Memory B cell (primary cell): ENCODE results near the gene CIAO2A.
"Not testable (repeated sequence)": the region's sequence is repeated elsewhere in the genome, so short reads cannot be mapped to it uniquely, and the experiment has no call there.

ENCODE experiments used
- ATAC-seq: fragments of 150-1000 bp; cut with Tn5 transposase; 2 replicates; pipeline ENCODE4 v1.10.0; 2021; ENCODE audit warnings: low read depth, mild to moderate bottlenecking, moderate library complexity
- DNase-seq, 2 donors: peaks; one replicate each; pipeline ENCODE4 v3.0.0; 2022; ENCODE audit warnings: low spot score in 2 of 2
- H3K27ac Mint-ChIP-seq: one replicate; pipeline ENCODE4 v1.8.0; 2022; ENCODE audit warnings: mild to moderate bottlenecking, moderate library complexity, mixed read lengths
- H3K27me3 Mint-ChIP-seq: one replicate; pipeline ENCODE4 v1.8.0; 2022; ENCODE audit warnings: mixed read lengths
- H3K36me3 Mint-ChIP-seq: one replicate; pipeline ENCODE4 v1.8.0; 2022; ENCODE audit warnings: mild to moderate bottlenecking, mixed read lengths
- H3K4me1 Mint-ChIP-seq: one replicate; pipeline ENCODE4 v1.8.0; 2022; ENCODE audit warnings: mixed read lengths
- H3K4me3 Mint-ChIP-seq: one replicate; pipeline ENCODE4 v1.8.0; 2022; ENCODE audit warnings: mild to moderate bottlenecking, moderate library complexity, mixed read lengths
- H3K9me3 Mint-ChIP-seq: one replicate; pipeline ENCODE4 v1.8.0; 2022; ENCODE audit warnings: mixed read lengths

Gene CIAO2A

DNA sequence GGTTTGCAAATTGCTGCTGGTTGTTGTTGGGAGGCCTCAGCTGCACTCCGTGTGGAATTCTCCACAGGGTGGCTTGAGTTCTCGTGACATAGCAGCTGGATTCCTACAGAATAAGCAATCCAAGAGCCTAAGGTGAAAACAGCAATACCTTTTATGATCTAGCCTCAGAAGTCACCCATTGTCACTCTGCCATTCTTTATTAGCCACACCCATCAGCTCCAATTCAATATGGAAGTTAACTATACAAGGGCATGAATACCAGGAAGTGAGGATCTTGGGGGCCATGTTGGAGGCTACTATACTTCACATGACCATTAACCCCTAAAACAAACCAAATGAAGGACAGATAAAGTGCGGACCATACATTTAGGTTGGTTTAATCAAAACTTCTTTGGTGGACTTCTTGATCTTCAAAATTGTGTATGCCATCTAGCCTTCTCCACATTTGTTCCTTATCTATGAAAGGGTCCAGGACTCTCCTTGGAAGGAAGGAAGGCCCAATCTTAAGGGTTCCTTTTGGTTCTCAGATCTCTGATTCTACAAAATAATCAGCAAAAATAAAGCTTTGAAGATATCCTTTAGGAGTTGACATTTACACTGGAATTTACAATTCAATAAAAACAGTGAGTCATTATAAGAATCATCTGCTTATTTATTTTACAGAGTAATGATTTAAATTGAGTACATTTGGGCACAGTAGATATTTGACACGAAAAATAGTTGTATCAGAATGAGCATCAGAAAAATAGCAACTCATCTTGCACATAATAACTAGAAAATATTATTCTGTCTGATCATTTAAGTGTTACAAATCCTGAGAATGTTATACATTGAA, 21.5 kb downstream of the CIAO2A start:
- H3K36me3 Mint-ChIP-seq = peaks cover 17% of the 10 kb centered on the region
- H3K27me3 Mint-ChIP-seq = no peaks in the 10 kb centered on the region
- H3K9me3 Mint-ChIP-seq = no peaks in the 10 kb centered on the region
- H3K4me3 Mint-ChIP-seq = no peak overlapping the region
- ATAC-seq (no peak), DNase-seq (no peak)
- peaks cover 18% of the 10 kb centered on the region for H3K4me1 Mint-ChIP-seq
- H3K27ac Mint-ChIP-seq = peak overlapping the region; percentile 35

DNA sequence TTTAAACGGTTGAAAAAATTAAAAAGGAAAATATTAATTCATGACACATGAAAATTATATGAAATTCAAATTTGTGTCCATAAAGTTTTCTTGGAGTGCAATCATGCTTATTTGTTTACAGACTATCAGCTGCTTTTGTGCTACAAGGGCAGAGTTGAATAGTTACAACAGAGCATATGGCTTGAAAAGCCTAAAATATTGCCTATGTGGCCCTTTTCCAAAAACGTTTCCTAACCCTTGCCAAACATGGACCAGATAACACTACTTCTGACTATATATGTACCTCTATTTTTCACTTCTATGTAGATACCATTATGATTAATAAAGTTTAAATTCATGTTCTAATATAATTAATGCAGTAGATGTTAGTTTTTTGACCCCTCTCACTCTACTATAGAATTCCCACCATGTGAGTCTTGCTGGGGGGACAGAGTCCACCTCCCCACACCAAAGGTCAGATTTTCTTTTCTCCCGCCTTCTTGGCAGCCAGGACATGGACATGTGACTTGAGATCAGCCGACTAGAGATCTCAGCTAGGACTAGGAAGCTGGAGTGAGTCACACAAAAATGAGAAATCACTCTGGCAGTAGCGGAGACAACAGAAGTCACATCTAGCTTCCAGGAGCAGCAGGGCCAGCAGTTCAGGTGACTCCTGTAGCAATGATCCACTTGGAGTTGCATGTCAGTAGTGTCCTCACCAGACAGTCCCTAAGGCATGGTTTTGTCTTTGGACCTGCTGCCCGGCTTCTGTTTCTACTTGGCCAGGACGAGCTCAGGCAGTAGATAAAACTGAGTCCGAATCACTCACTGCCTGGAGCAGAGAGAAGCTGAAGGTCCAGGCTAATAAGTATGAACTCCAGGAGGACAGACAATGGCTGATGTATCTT, 22.4 kb downstream of the CIAO2A start:
- Mint-ChIP-seq H3K36me3 (peaks cover 16% of the 10 kb centered on the region), H3K4me3 (no peak overlapping the region), H3K9me3 (no peaks in the 10 kb centered on the region), H3K27ac (peak overlapping the region; percentile 35), H3K4me1 (peaks cover 18% of the 10 kb centered on the region), H3K27me3 (no peaks in the 10 kb centered on the region)
- DNase-seq = no peak
- no peak for ATAC-seq

DNA sequence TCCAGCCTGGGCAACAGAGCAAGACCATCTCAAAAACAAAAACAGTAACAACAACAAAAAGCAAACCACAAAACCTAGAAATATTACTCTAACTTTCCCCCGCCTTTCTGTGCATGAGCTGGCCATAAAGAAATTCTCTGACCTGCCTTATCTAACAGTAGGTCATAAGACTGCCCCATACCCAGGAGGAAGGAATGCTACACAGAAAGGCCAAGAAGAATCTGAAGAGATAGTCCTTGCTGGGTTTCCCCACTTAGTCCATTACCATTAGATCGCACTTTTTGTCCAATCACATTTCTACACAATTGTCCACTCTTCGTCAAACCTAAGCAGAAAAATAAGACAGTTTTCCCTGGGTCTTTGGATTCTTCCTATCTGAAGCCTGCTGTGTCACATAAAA, 23.5 kb downstream of the CIAO2A start:
- ATAC-seq = no peak
- Mint-ChIP-seq H3K4me1 (peaks cover 15% of the 10 kb centered on the region), H3K9me3 (no peaks in the 10 kb centered on the region), H3K27me3 (no peaks in the 10 kb centered on the region), H3K27ac (peak overlapping the region; percentile 81), H3K4me3 (no peak overlapping the region), H3K36me3 (peaks cover 13% of the 10 kb centered on the region)
- DNase-seq = no peak

DNA sequence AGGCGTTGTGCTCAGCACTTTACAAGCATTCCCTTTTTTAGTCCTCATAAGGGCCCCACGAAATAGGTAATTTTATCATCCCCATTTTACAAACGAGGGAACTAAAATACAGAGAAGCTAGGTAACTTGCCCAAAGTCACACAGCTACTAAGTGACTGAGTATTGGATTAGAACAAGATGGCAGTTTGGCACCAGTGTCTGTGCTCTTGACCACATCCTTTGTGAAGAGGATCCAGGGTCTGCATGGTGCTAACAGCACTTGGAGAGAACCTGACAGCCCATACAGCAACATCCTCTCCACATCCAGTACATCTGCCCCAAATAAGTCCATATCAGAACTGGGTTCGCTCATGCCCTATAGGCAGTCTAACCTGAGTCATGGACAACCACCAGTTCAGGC, 25.5 kb downstream of the CIAO2A start:
- Mint-ChIP-seq H3K4me1 (peaks cover 15% of the 10 kb centered on the region), H3K36me3 (peaks cover 9% of the 10 kb centered on the region), H3K27me3 (no peaks in the 10 kb centered on the region), H3K9me3 (no peaks in the 10 kb centered on the region), H3K4me3 (no peak overlapping the region), H3K27ac (peak overlapping the region; percentile 11)
- DNase-seq (no peak), ATAC-seq (no peak)

DNA sequence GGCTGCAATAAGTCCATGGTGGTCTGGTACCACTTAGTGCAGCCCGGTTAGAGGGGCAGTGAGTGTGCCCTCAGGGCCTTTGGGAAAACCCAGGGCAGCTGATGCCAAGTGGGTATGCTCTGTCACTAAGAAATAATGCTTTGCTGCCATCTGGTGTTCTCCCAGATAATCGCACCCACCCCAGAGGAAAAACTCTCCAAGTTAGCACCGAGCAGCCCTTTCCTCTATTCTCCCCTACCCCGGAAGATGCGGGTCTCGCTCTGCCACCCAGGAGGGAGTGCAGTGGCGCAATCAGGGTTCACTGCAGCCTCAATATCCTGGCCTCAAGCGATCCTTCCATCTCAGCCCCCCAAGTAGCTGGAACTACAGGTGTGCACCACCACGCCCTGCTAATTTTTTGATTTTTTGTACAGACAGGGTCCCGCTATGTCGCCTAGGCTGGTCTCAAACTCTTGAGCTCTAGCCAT, 26.0 kb downstream of the CIAO2A start:
- Mint-ChIP-seq H3K27ac (peak overlapping the region; percentile 11), H3K9me3 (no peaks in the 10 kb centered on the region), H3K27me3 (no peaks in the 10 kb centered on the region), H3K4me3 (no peak overlapping the region), H3K36me3 (peaks cover 9% of the 10 kb centered on the region), H3K4me1 (peaks cover 15% of the 10 kb centered on the region)
- ATAC-seq (peak; percentile 81), DNase-seq (peak; percentile 72 to 75)

DNA sequence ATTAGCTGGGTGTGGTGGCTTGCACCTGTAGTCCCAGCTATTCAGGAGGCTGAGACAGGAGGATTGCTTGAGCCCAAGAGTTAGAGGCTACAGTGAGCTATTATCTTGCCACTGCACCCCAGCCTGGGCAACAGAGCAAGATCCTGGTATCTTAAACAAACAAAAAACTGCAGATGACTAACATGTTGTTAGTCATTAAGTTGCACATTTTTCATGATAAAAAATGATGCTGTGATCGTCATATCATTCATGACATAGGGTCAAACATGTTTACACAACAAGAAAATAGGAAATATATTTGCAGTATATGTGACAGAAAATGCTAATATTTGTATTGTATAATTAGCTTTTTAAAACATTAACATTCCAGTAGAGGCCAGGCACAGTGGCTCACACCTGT, 27.2 kb downstream of the CIAO2A start:
- Mint-ChIP-seq H3K36me3 (peaks cover 2% of the 10 kb centered on the region), H3K4me3 (no peak overlapping the region), H3K4me1 (peaks cover 15% of the 10 kb centered on the region), H3K9me3 (no peaks in the 10 kb centered on the region), H3K27me3 (no peaks in the 10 kb centered on the region), H3K27ac (no peak overlapping the region)
- ATAC-seq (no peak), DNase-seq (no peak)

DNA sequence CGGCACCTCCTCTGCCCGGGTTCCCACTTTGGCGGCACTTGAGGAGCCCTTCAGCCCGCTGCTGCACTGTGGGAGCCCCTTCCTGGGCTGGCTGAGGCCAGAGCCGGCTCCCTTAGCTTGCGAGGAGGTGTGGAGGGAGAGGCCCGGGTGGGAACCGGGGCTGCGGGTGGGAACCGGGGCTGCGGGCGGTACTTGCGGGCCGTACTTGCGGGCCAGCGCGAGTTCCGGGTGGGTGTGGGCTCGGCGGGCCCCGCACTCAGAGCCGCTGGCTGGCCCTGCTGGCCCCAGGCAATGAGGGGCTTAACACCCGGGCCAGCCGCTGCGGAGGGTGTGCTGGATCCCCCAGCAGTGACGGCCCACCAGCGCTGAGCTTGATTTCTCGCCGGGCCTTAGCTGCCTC, 32.9 kb downstream of the CIAO2A start:
- H3K9me3 Mint-ChIP-seq = no peaks in the 10 kb centered on the region
- H3K27me3 Mint-ChIP-seq = no peaks in the 10 kb centered on the region
- DNase-seq (no peak), ATAC-seq (no peak)
- no peak overlapping the region for H3K4me3 Mint-ChIP-seq
- H3K27ac Mint-ChIP-seq = no peak overlapping the region
- H3K4me1 Mint-ChIP-seq = no peaks in the 10 kb centered on the region
- no peaks in the 10 kb centered on the region for H3K36me3 Mint-ChIP-seq

DNA sequence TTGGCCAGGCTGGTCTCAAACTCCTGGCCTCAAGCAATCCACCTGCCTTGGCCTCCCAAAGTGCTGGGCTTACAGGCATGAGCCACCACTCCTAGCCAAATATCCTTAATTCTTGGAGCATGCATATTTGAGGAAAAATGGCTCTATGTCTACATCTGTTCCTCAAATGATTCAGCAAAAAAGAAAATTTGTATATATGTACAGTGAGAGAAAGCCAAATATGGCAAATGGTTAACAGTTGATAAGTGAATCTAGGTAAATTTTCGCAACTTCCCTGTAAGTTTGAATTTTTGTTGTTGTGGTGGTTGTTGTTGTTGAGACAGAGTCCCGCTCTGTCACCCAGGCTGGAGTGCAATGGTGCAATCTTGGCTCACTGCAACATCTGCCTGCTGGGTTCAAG, 34.5 kb downstream of the CIAO2A start:
- not testable (repeated sequence) for H3K27me3 Mint-ChIP-seq, H3K9me3 Mint-ChIP-seq, H3K36me3 Mint-ChIP-seq, ATAC-seq, H3K4me3 Mint-ChIP-seq, H3K4me1 Mint-ChIP-seq, H3K27ac Mint-ChIP-seq, DNase-seq

DNA sequence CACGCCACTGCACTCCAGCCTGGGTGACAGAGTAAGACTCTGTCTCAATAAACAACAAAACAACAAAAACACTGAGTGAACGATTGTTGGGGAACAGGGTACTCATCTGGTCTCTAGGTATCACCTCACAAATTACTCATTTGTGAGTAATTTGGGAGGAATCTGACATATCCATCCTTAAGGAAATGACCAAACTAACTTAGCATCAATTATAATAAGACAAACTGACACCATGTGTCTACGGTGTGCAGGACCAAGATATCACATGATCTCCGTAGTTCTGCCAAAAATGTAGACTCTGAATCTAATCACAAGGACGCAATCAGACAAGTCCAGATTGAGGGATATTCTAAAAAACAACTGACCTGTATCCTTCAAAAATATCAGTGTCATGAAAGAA, 35.4 kb downstream of the CIAO2A start:
- Mint-ChIP-seq H3K4me1 (no peaks in the 10 kb centered on the region), H3K36me3 (no peaks in the 10 kb centered on the region), H3K9me3 (no peaks in the 10 kb centered on the region), H3K4me3 (no peak overlapping the region), H3K27me3 (no peaks in the 10 kb centered on the region), H3K27ac (no peak overlapping the region)
- no peak for ATAC-seq
- DNase-seq = no peak

DNA sequence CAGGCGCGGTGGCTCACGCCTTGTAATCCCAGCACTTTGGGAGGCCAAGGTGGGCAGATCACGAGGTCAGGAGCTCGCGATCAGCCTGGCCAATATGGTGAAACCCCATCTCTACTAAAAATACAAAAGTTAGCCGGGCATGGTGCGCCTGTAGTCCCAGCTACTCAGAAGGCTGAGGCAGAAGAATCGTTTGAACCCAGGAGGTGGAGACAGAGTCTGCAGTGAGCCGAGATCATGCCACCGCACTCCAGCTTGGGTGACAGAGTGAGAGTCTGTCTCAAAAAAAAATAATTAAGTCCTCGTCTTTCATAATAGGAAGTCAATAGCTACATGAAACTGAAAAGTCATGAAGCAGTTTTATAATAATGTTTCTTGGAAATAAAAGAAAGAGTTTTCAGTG, 40.0 kb downstream of the CIAO2A start:
- not testable (repeated sequence) for ATAC-seq, H3K36me3 Mint-ChIP-seq, H3K4me3 Mint-ChIP-seq, H3K27ac Mint-ChIP-seq, H3K27me3 Mint-ChIP-seq, H3K9me3 Mint-ChIP-seq, DNase-seq, H3K4me1 Mint-ChIP-seq

DNA sequence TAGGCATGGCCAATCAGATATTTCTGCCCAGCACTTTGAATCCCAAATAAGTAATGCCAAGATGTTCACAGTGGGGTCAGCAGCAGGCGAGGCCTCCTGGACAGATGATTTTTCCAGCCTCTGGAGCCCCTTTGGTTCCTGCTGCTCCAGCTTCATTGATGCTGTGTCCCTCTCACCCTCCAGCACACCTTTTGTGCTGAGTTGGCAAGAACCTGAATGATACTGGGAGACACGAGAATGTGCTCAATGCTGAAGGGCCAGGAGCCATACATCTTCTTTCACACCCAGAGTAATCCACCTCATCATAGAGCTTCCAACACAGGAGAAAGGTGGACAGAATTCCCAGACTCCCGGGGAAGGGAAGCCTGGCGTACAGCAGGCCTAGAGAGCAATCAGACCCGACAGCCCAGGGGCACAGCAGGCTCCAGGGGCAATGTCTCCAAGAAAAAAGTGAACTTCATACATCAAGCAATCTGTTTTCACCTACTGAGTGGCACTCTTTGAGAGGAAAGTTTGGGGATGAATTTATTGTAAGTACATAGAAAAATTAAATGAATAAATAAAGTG, 40.6 kb downstream of the CIAO2A start:
- Mint-ChIP-seq H3K4me1 (peaks cover 12% of the 10 kb centered on the region), H3K9me3 (no peaks in the 10 kb centered on the region), H3K27ac (no peak overlapping the region), H3K4me3 (no peak overlapping the region), H3K27me3 (no peaks in the 10 kb centered on the region), H3K36me3 (no peaks in the 10 kb centered on the region)
- DNase-seq (no peak), ATAC-seq (no peak)

DNA sequence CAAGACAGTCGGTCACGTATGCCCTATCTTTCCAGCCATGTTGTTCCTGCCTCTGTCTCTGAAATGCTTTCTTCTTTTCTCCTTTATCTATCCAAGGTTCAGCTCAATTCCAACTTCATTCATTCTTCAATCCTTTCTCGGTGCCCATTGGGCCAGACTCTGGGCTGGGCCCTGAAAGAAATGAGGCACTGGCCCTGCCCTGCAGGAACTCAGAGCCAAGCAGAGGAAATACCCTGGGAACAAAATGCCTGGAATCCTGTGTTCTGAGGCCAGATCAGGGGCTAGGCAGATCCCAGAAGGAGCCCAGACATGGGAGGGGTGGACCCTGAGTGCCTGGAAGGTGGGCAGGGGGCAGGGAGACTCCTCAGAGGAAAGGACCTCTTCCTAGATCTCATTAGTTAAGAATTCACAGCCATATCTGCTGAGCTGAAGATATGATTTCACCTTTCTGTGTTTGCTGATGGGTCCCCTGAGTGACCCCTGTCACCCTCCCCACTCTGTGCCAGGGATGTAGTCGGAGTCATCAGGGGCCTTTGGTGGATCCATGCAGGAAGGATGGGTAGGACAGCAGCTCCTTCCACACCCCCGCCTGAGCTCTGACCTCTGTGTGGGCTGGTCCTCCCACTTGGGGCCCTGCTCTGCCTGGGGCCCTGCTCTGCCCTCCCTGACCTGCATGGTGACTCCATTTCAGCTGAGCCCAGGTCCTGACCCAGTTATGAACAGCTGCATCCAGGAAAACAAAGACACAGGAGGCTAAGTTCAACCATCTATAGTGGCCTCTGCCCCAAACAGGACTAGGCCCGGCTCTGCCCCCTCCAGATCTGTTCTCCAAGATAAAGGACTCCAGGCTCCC, 42.0 kb downstream of the CIAO2A start:
- Mint-ChIP-seq H3K27ac (no peak overlapping the region), H3K36me3 (no peaks in the 10 kb centered on the region), H3K4me1 (peaks cover 19% of the 10 kb centered on the region), H3K27me3 (no peaks in the 10 kb centered on the region), H3K4me3 (no peak overlapping the region), H3K9me3 (no peaks in the 10 kb centered on the region)
- no peak for DNase-seq
- ATAC-seq = no peak

DNA sequence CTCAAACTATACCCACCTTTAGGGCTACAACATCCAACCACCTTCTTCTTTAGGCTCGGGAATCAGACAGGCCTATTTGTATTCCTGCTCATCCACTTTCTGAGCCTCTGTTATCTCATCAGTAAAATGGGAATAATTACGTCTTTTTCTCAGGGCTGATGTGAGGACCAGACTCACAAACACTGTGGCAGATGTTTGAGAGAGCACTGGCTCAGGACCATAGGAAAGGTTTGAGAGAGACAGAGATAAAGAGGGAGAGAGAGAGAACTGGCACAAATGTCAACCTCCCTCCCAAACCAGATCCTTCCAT, 42.6 kb downstream of the CIAO2A start:
- Mint-ChIP-seq H3K27ac (no peak overlapping the region), H3K27me3 (no peaks in the 10 kb centered on the region), H3K4me3 (no peak overlapping the region), H3K36me3 (no peaks in the 10 kb centered on the region), H3K4me1 (peaks cover 20% of the 10 kb centered on the region), H3K9me3 (no peaks in the 10 kb centered on the region)
- DNase-seq = no peak
- no peak for ATAC-seq
